ENCODE data around the gene RPS6KA4. TPM values are rescaled to one million over a fixed set of nuclear protein-coding genes. Genes with fewer than 3 reads are reported as not detected.

The RPS6KA4 gene
- total RNA-seq, 1 donor from 2014 or later: 13.6 TPM

DNA sequence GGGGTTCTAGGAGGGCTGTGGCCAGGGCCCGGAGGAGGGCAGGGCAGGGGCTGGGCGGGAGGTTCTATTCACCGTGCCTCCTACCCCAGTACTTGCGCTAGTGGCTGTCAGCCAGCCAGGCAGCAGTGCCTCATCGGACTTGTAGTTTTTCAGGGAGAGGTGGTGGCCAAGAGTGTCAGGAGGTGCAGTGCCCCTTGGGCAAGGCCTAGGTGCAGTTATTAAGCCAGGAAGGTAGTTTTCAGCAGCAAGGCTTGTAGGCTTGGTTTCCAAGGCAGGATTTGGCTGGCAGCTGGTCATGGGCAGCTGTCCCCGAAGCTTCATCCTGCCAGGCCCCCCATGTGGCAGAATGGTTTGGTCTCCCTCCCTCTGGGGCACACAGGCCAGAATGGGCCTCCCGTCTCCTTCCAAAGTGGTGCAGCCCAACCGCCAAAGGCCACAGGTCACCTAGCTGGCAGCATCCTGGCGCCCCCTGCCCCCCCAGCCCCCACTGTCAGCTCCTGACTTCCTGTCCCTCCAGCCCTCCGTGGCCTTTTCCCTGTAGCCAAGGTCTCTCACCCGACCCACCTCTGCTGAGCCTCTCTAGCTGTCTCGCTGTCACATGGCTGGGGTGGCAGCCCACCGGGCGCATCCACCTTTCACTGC lies 10.5 kb upstream of the RPS6KA4 start:
- Histone ChIP-seq H3K27ac (ENCODE audit: low read depth, low read length) (no peak overlapping the region), H3K9ac (ENCODE audit: low read depth in 1 of 3, low read length in 3 of 3) (no peak overlapping the region), H3K4me3 (ENCODE audit: low read length in 3 of 3) (no peak overlapping the region), H3K36me3 (ENCODE audit: control insufficient read depth in 3 of 3, insufficient read depth in 3 of 3, low read length in 3 of 3) (no peaks in the 10 kb centered on the region), H3K27me3 (ENCODE audit: control insufficient read depth in 3 of 3, insufficient read depth in 3 of 3, low read length in 3 of 3) (peaks cover 0 to 10% (median 3%) of the 10 kb centered on the region in 3 donors), H3K9me3 (ENCODE audit: control insufficient read depth in 3 of 3, low read length in 3 of 3) (no peaks in the 10 kb centered on the region), H3K4me1 (ENCODE audit: control insufficient read depth in 3 of 3, insufficient read depth in 3 of 3, low read length in 3 of 3) (no peaks in the 10 kb centered on the region)

DNA sequence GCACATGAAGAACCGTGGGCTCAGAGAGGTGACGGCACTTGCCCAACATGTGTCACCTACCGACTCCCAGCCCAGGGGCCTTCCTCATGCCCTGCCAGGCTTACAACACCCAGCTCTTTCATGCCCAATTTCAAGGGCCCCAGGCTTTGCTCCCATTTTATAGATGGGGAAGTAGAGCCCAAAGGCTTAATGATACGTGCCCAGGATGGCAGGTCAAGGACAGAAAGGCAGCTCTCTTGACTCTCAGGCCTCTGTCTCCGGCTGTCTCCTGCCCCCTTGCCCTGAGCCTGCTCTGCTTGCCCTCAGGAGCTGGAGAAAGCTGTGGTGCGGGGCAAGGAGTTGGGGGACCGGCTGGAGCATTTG lies 10.0 kb upstream of the RPS6KA4 start:
- no peaks in the 10 kb centered on the region for H3K9me3 ChIP-seq (ENCODE audit: control insufficient read depth in 3 of 3, low read length in 3 of 3)
- H3K27me3 ChIP-seq (ENCODE audit: control insufficient read depth in 3 of 3, insufficient read depth in 3 of 3, low read length in 3 of 3): peaks cover 0 to 11% (median 5%) of the 10 kb centered on the region in 3 donors
- no peak overlapping the region for H3K9ac ChIP-seq (ENCODE audit: low read depth in 1 of 3, low read length in 3 of 3)
- no peaks in the 10 kb centered on the region for H3K4me1 ChIP-seq (ENCODE audit: control insufficient read depth in 3 of 3, insufficient read depth in 3 of 3, low read length in 3 of 3)
- H3K36me3 ChIP-seq (ENCODE audit: control insufficient read depth in 3 of 3, insufficient read depth in 3 of 3, low read length in 3 of 3): no peaks in the 10 kb centered on the region
- no peak overlapping the region for H3K4me3 ChIP-seq (ENCODE audit: low read length in 3 of 3)
- no peak overlapping the region for H3K27ac ChIP-seq (ENCODE audit: low read depth, low read length)

DNA sequence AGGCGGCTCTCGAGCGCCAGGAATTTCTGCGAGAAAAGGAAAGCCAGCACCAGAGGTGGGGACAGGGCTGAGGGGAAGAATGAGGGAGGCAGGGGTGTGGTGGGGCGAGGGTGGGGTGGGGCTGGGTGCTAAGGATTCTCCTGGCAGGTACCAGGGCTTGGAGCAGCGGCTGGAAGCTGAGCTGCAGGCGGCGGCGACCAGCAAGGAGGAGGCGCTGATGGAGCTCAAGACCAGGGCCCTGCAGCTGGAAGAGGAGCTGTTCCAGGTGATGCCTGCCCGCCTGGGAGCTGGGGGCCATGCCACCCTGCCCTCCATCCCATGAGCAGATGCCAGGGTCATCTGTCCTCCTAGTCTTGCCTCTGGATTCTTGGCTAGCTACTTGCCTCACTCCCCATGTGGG lies 9.6 kb upstream of the RPS6KA4 start:
- H3K9ac ChIP-seq (ENCODE audit: low read depth in 1 of 3, low read length in 3 of 3): no peak overlapping the region
- H3K4me3 ChIP-seq (ENCODE audit: low read length in 3 of 3): no peak overlapping the region
- no peaks in the 10 kb centered on the region for H3K4me1 ChIP-seq (ENCODE audit: control insufficient read depth in 3 of 3, insufficient read depth in 3 of 3, low read length in 3 of 3)
- H3K9me3 ChIP-seq (ENCODE audit: control insufficient read depth in 3 of 3, low read length in 3 of 3): no peaks in the 10 kb centered on the region
- H3K27ac ChIP-seq (ENCODE audit: low read depth, low read length): no peak overlapping the region
- no peaks in the 10 kb centered on the region for H3K36me3 ChIP-seq (ENCODE audit: control insufficient read depth in 3 of 3, insufficient read depth in 3 of 3, low read length in 3 of 3)
- H3K27me3 ChIP-seq (ENCODE audit: control insufficient read depth in 3 of 3, insufficient read depth in 3 of 3, low read length in 3 of 3): peaks cover 0 to 15% (median 5%) of the 10 kb centered on the region in 3 donors

DNA sequence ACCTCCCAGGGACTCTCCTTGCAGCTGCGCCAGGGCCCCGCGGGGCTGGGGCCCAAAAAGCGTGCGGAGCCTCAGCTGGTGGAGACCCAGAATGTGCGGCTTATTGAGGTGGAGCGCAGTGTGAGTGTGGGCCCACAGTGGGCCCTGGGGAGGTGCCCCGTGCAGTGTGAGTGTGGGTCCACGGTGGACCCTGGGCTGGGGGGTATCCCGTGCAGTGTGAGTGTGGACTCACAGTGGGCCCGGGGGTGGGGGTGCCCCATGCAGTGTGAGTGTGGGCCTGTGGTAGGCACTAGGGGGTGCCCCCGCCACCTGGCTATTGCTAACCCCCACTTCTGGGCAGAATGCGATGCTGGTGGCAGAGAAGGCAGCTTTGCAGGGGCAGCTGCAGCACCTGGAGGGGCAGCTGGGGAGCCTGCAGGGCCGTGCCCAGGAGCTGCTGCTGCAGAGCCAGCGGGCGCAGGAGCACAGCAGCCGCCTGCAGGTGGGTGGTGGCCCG lies 7.8 kb upstream of the RPS6KA4 start:
- no peaks in the 10 kb centered on the region for H3K9me3 ChIP-seq (ENCODE audit: control insufficient read depth in 3 of 3, low read length in 3 of 3)
- peaks cover 0 to 15% (median 5%) of the 10 kb centered on the region in 3 donors for H3K27me3 ChIP-seq (ENCODE audit: control insufficient read depth in 3 of 3, insufficient read depth in 3 of 3, low read length in 3 of 3)
- peaks cover 8 to 9% (median 8%) of the 10 kb centered on the region in 3 donors for H3K4me1 ChIP-seq (ENCODE audit: control insufficient read depth in 3 of 3, insufficient read depth in 3 of 3, low read length in 3 of 3)
- no peak overlapping the region for H3K27ac ChIP-seq (ENCODE audit: low read depth, low read length)
- H3K36me3 ChIP-seq (ENCODE audit: control insufficient read depth in 3 of 3, insufficient read depth in 3 of 3, low read length in 3 of 3): no peaks in the 10 kb centered on the region
- no peak overlapping the region for H3K9ac ChIP-seq (ENCODE audit: low read depth in 1 of 3, low read length in 3 of 3)
- H3K4me3 ChIP-seq (ENCODE audit: low read length in 3 of 3): no peak overlapping the region

DNA sequence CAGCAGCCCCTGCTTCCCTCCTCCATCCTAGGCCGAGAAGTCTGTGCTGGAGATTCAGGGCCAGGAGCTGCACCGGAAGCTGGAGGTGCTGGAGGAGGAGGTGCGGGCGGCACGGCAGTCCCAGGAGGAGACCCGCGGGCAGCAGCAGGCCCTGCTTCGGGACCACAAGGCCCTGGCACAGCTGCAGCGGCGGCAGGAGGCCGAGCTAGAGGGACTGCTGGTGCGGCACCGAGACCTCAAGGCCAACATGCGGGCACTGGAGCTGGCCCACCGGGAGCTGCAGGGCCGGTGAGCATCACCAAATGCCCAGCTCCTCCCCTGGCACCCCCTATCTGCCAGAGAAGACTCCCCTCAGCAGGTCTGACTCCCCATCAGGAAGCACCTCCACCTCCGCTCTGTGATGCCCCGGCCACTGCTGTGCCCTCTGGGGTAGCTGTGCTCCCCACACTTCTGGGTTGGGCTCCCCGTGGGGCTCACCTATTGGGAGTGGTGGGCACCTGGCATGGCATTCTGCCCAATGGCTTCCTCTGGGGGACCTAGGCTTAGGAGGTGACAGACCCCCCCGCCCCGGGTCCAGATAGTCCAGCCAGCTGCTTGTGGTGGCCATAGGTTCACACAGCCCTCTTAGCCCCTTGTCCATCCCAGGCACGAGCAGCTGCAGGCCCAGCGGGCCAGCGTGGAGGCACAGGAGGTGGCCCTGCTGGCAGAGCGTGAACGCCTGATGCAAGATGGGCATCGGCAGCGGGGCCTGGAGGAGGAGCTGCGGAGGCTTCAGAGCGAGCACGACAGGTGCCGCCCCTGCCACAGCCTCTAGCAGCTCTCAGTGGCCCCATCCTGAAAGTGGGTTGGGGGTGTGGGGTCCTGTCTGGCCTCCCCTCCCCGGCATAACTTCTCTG lies 6.6 kb upstream of the RPS6KA4 start:
- H3K9me3 ChIP-seq (ENCODE audit: control insufficient read depth in 3 of 3, low read length in 3 of 3): no peaks in the 10 kb centered on the region
- no peak overlapping the region for H3K9ac ChIP-seq (ENCODE audit: low read depth in 1 of 3, low read length in 3 of 3)
- H3K4me3 ChIP-seq (ENCODE audit: low read length in 3 of 3): no peak overlapping the region
- H3K36me3 ChIP-seq (ENCODE audit: control insufficient read depth in 3 of 3, insufficient read depth in 3 of 3, low read length in 3 of 3): no peaks in the 10 kb centered on the region
- peaks cover 0 to 15% (median 5%) of the 10 kb centered on the region in 3 donors for H3K27me3 ChIP-seq (ENCODE audit: control insufficient read depth in 3 of 3, insufficient read depth in 3 of 3, low read length in 3 of 3)
- no peak overlapping the region for H3K27ac ChIP-seq (ENCODE audit: low read depth, low read length)
- peaks cover 8 to 9% (median 8%) of the 10 kb centered on the region in 3 donors for H3K4me1 ChIP-seq (ENCODE audit: control insufficient read depth in 3 of 3, insufficient read depth in 3 of 3, low read length in 3 of 3)

DNA sequence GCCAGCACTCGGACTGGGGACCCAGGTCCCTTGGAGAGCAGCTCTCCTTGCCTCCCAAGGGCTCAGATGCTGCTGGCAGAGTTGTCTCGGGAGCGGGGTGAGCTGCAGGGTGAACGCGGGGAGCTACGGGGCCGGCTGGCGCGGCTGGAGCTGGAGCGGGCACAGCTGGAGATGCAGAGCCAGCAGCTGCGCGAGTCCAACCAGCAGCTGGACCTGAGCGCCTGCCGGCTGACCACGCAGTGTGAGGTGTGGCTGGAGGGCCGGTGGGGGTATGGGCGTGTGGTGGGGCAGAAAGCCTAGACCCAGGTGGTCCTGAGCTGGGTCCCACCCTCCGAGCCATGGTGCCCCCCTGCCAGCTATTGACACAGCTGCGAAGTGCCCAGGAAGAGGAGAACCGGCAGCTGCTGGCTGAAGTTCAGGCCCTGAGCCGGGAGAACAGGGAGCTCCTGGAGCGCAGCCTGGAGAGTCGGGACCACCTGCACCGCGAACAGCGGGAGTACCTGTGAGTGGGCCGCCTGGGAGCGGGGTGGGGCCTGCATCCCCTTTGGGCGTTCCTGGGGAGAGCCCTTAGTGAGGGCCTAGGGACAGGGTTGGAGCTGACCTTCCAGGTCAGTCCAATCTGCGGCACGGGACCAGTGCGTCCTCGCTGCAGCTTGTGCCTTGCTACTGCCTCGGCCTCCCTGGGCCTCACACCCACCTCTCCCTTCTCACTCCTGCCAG lies 5.8 kb upstream of the RPS6KA4 start:
- Histone ChIP-seq H3K4me3 (ENCODE audit: low read length in 3 of 3) (no peak overlapping the region), H3K27ac (ENCODE audit: low read depth, low read length) (no peak overlapping the region), H3K9me3 (ENCODE audit: control insufficient read depth in 3 of 3, low read length in 3 of 3) (no peaks in the 10 kb centered on the region), H3K4me1 (ENCODE audit: control insufficient read depth in 3 of 3, insufficient read depth in 3 of 3, low read length in 3 of 3) (peaks cover 12 to 13% (median 12%) of the 10 kb centered on the region in 3 donors), H3K27me3 (ENCODE audit: control insufficient read depth in 3 of 3, insufficient read depth in 3 of 3, low read length in 3 of 3) (peaks cover 0 to 15% (median 5%) of the 10 kb centered on the region in 3 donors), H3K36me3 (ENCODE audit: control insufficient read depth in 3 of 3, insufficient read depth in 3 of 3, low read length in 3 of 3) (no peaks in the 10 kb centered on the region), H3K9ac (ENCODE audit: low read depth in 1 of 3, low read length in 3 of 3) (no peak overlapping the region)

DNA sequence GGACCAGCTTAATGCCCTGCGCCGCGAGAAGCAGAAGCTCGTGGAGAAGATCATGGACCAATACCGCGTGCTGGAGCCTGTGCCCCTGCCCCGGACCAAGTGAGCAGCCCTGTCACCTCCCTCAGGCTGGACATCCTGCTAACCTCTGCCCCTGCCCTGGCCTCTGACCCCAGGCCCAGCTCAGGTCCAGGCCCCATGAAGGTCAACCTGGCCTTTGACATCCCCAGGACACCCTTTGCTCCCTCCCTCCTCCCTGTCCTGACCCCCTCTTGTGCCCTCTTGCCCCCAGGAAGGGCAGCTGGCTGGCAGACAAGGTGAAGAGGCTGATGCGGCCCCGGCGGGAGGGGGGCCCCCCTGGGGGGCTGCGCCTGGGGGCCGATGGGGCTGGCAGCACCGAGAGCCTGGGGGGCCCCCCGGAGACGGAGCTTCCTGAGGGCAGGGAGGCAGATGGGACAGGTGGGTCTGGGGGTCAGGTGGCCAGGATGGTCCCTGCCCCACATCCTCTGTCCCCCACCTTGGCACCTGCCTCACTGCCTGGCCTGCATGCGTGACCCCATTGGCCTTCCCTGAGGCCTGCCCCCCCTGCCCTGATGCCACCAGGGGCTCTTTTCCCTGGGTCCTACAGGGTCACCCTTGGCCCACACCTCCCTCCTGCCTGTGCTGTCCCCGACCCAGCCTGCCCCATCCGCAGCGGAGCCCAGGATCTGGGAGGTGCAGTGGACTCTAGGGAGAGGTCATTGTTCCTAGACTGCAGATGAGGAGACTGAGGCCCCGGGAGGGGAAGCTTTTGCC lies 5.1 kb upstream of the RPS6KA4 start:
- Histone ChIP-seq H3K27me3 (ENCODE audit: control insufficient read depth in 3 of 3, insufficient read depth in 3 of 3, low read length in 3 of 3) (peaks cover 0 to 15% (median 5%) of the 10 kb centered on the region in 3 donors), H3K36me3 (ENCODE audit: control insufficient read depth in 3 of 3, insufficient read depth in 3 of 3, low read length in 3 of 3) (no peaks in the 10 kb centered on the region), H3K27ac (ENCODE audit: low read depth, low read length) (no peak overlapping the region), H3K9ac (ENCODE audit: low read depth in 1 of 3, low read length in 3 of 3) (no peak overlapping the region), H3K4me1 (ENCODE audit: control insufficient read depth in 3 of 3, insufficient read depth in 3 of 3, low read length in 3 of 3) (peaks cover 18 to 19% (median 18%) of the 10 kb centered on the region in 3 donors), H3K4me3 (ENCODE audit: low read length in 3 of 3) (no peak overlapping the region), H3K9me3 (ENCODE audit: control insufficient read depth in 3 of 3, low read length in 3 of 3) (no peaks in the 10 kb centered on the region)

DNA sequence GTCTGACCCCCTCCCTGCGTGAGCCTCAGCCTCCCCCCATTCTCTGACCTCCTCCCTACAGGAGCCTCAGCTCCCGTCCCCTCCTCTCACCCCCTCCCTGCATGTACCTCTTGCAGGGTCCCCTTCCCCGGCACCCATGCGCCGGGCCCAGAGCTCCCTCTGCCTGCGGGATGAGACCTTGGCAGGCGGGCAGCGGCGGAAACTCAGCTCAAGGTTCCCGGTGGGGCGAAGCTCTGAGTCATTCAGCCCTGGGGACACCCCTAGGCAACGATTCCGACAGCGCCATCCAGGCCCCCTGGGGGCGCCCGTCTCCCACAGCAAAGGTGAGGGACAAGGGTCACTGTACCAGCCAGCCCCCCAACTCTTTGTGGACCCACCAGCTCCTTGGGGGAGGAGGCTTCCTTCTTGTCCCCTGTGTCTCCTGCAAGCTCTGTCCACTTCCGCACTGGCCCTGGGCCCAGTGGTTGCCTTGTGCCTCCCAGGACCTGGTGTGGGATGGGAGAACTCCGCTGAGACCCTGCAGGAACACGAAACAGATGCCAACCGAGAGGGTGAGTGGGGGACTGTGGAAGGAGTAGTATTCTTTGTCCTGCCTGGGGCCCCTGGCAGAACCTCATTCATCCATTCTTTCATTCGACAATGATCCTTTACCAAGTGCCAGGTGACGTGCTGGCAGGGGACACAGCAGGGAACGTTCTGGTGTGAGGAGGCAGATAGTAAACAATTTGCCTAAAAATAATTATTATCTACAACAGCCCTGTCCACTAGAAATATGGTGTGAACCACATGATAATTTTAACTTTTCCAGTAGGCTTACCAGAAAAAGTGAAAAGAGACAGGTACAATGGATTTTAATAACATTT lies 3.7 kb upstream of the RPS6KA4 start:
- H3K27me3 ChIP-seq (ENCODE audit: control insufficient read depth in 3 of 3, insufficient read depth in 3 of 3, low read length in 3 of 3): peaks cover 0 to 15% (median 5%) of the 10 kb centered on the region in 3 donors
- peak overlapping the region; percentile 51 to 79 (median 61) for H3K9ac ChIP-seq (ENCODE audit: low read depth in 1 of 3, low read length in 3 of 3)
- H3K9me3 ChIP-seq (ENCODE audit: control insufficient read depth in 3 of 3, low read length in 3 of 3): no peaks in the 10 kb centered on the region
- H3K4me1 ChIP-seq (ENCODE audit: control insufficient read depth in 3 of 3, insufficient read depth in 3 of 3, low read length in 3 of 3): peaks cover 27 to 31% (median 28%) of the 10 kb centered on the region in 3 donors
- H3K4me3 ChIP-seq (ENCODE audit: low read length in 3 of 3): peak overlapping the region; percentile 54 to 67 (median 60)
- peaks cover 0 to 2% (median 0%) of the 10 kb centered on the region in 3 donors for H3K36me3 ChIP-seq (ENCODE audit: control insufficient read depth in 3 of 3, insufficient read depth in 3 of 3, low read length in 3 of 3)
- no peak overlapping the region for H3K27ac ChIP-seq (ENCODE audit: low read depth, low read length)

All from skeletal muscle tissue (tissue), 4 donors.